Measurements from ENCODE around the gene OPCML. TPM values are rescaled to one million over a fixed set of nuclear protein-coding genes. Genes with fewer than 3 reads are reported as not detected.

Gene OPCML
- total and polyA plus RNA-seq, 9 donors: 0.59 to 3.5 (median 1.5) TPM

- no peak for DNase-seq
- H3K36me3 ChIP-seq (ENCODE audit: control insufficient read depth, insufficient read depth, low read length): no peaks in the 10 kb centered on the region
- 76% methylated on average over 3 of the region's 6 CpGs for WGBS (ENCODE audit: insufficient coverage)
- no peaks in the 10 kb centered on the region for H3K9me3 ChIP-seq (replicated peaks; ENCODE audit: control insufficient read depth, low read depth, low read length)
- H3K27me3 ChIP-seq (ENCODE audit: control insufficient read depth, insufficient read depth, low read length): peaks cover 3% of the 10 kb centered on the region
- H3K4me3 ChIP-seq (ENCODE audit: low read length): no peak overlapping the region
- H3K27ac ChIP-seq (ENCODE audit: low read length): no peak overlapping the region
- no peaks in the 10 kb centered on the region for H3K4me1 ChIP-seq (ENCODE audit: control insufficient read depth, insufficient read depth, low read length)
Observed at GRCh38 chr11:132414451-132414850, 1117.8 kb downstream of the OPCML start.

GRCh38 chr11:132410383-132410782, 1121.9 kb downstream of the OPCML start:
- no peak for DNase-seq
- 83% methylated on average over 2 of the region's 2 CpGs for WGBS (ENCODE audit: insufficient coverage)
- H3K27ac ChIP-seq (ENCODE audit: low read length): no peak overlapping the region
- H3K27me3 ChIP-seq (ENCODE audit: control insufficient read depth, insufficient read depth, low read length): peaks cover 3% of the 10 kb centered on the region
- no peaks in the 10 kb centered on the region for H3K36me3 ChIP-seq (ENCODE audit: control insufficient read depth, insufficient read depth, low read length)
- H3K4me3 ChIP-seq (ENCODE audit: low read length): no peak overlapping the region
- no peaks in the 10 kb centered on the region for H3K4me1 ChIP-seq (ENCODE audit: control insufficient read depth, insufficient read depth, low read length)
- H3K9me3 ChIP-seq (replicated peaks; ENCODE audit: control insufficient read depth, low read depth, low read length): no peaks in the 10 kb centered on the region

GRCh38 chr11:132409573-132410355, 1122.5 kb downstream of the OPCML start:
- WGBS (ENCODE audit: insufficient coverage): no CpG with 5 or more reads among the region's 3 CpGs
- H3K36me3 ChIP-seq (ENCODE audit: control insufficient read depth, insufficient read depth, low read length): no peaks in the 10 kb centered on the region
- no peak for DNase-seq

GRCh38 chr11:132408877-132409276, 1123.4 kb downstream of the OPCML start:
- Histone ChIP-seq H3K4me3 (ENCODE audit: low read length) (no peak overlapping the region), H3K27ac (ENCODE audit: low read length) (no peak overlapping the region), H3K9me3 (replicated peaks; ENCODE audit: control insufficient read depth, low read depth, low read length) (no peaks in the 10 kb centered on the region), H3K27me3 (ENCODE audit: control insufficient read depth, insufficient read depth, low read length) (peaks cover 3% of the 10 kb centered on the region), H3K4me1 (ENCODE audit: control insufficient read depth, insufficient read depth, low read length) (no peaks in the 10 kb centered on the region), H3K36me3 (ENCODE audit: control insufficient read depth, insufficient read depth, low read length) (no peaks in the 10 kb centered on the region)
- no peak for DNase-seq
- WGBS (ENCODE audit: insufficient coverage): no CpG with 5 or more reads among the region's 1 CpG

More at GRCh38 chr11:132409573-132410355, 1122.5 kb downstream of the OPCML start:
- Histone ChIP-seq H3K27me3 (ENCODE audit: control insufficient read depth, insufficient read depth, low read length) (peaks cover 3% of the 10 kb centered on the region), H3K4me3 (ENCODE audit: low read length) (no peak overlapping the region), H3K9me3 (replicated peaks; ENCODE audit: control insufficient read depth, low read depth, low read length) (no peaks in the 10 kb centered on the region), H3K4me1 (ENCODE audit: control insufficient read depth, insufficient read depth, low read length) (no peaks in the 10 kb centered on the region), H3K27ac (ENCODE audit: low read length) (no peak overlapping the region)

- Histone ChIP-seq H3K4me1 (ENCODE audit: control insufficient read depth, insufficient read depth, low read length) (peaks cover 10% of the 10 kb centered on the region), H3K27ac (ENCODE audit: low read length) (no peak overlapping the region), H3K4me3 (ENCODE audit: low read length) (no peak overlapping the region), H3K36me3 (ENCODE audit: control insufficient read depth, insufficient read depth, low read length) (no peaks in the 10 kb centered on the region), H3K27me3 (ENCODE audit: control insufficient read depth, insufficient read depth, low read length) (no peaks in the 10 kb centered on the region), H3K9me3 (replicated peaks; ENCODE audit: control insufficient read depth, low read depth, low read length) (no peaks in the 10 kb centered on the region)
- no peak for DNase-seq
- WGBS (ENCODE audit: insufficient coverage): 40% methylated on average over 1 of the region's 4 CpGs
Observed at GRCh38 chr11:132405728-132406127, 1126.6 kb downstream of the OPCML start.

DNA sequence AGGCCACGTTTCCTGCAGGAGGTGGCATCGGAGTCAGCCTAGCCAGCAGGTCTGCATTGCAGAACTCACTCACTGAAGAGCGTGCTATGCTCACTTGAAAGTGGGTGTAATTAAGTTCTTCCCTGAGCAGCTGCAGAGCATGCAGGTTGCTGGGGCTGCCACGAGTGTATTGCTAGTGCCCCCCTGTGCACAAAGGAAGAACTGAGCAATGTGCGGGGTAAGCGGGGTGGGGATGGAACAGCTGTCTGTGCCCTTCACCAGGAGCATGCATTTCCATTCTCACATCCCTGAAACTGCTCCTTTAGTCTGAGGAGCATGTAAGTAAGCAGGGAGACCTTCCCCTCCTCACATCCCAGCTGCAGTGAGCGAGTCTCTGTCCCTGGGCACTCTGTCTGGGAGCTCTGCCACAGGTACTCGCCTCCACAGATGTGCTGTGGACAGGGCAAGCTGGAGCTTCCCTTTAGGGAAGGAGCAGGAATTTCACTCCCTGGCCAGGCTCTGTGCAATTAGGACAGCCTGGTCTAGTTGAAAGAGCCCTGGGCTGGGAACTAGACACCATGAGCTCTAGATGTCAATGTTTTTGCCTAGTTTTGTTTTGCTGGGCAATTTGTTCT, 1130.1 kb downstream of the OPCML start:
- Histone ChIP-seq H3K9me3 (replicated peaks; ENCODE audit: control insufficient read depth, low read depth, low read length) (no peaks in the 10 kb centered on the region), H3K4me3 (ENCODE audit: low read length) (no peak overlapping the region), H3K4me1 (ENCODE audit: control insufficient read depth, insufficient read depth, low read length) (peaks cover 10% of the 10 kb centered on the region), H3K27me3 (ENCODE audit: control insufficient read depth, insufficient read depth, low read length) (no peaks in the 10 kb centered on the region), H3K27ac (ENCODE audit: low read length) (peak overlapping the region; percentile 49), H3K36me3 (ENCODE audit: control insufficient read depth, insufficient read depth, low read length) (no peaks in the 10 kb centered on the region)
- WGBS (ENCODE audit: insufficient coverage): 6% methylated on average over 4 of the region's 8 CpGs
- peak; percentile 71 for DNase-seq

DNA sequence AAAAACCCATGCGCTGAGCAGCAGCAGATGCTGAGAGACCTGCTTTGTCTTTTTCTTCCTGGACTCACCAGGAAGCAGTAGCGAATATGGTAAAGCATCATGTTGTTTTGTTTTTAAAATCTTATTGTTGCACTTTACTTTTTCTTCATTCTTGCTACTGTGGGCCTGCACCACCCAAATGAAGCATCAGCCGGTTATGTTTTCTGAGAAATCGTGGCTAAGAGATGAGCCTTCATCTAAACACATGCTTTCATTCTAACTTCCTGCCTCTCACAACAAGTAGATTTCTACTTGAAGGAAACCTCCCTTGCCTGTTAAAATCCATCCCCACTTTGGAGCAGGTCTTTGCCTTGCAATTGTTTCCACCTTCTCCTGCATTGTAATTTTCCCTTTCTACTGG, 1136.0 kb downstream of the OPCML start:
- H3K4me1 ChIP-seq (ENCODE audit: control insufficient read depth, insufficient read depth, low read length): no peaks in the 10 kb centered on the region
- no peak overlapping the region for H3K4me3 ChIP-seq (ENCODE audit: low read length)
- no peak for DNase-seq
- no peaks in the 10 kb centered on the region for H3K27me3 ChIP-seq (ENCODE audit: control insufficient read depth, insufficient read depth, low read length)
- no peaks in the 10 kb centered on the region for H3K9me3 ChIP-seq (replicated peaks; ENCODE audit: control insufficient read depth, low read depth, low read length)
- H3K27ac ChIP-seq (ENCODE audit: low read length): no peak overlapping the region
- no peaks in the 10 kb centered on the region for H3K36me3 ChIP-seq (ENCODE audit: control insufficient read depth, insufficient read depth, low read length)
- 100% methylated on average over 2 of the region's 4 CpGs for WGBS (ENCODE audit: insufficient coverage)

DNA sequence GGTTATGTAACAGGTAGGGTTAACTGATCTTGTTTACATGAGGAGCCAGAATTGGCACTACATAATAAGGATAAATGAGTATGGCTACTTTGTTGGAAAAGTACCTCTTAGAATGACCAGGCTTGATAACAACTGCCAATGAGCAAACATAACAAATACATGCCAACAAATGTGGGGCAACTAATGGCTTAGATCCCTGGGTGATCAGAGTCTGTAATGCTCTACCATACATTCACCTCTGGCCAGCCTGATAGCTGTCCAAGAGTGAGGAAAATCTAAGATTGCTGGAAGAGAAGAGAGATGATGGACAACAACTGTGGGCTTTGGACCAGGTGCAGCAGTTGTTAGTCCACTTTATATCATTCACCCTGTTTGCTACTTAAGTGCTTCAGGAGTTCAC, 1136.9 kb downstream of the OPCML start:
- H3K4me3 ChIP-seq (ENCODE audit: low read length): no peak overlapping the region
- H3K27ac ChIP-seq (ENCODE audit: low read length): no peak overlapping the region
- no peaks in the 10 kb centered on the region for H3K9me3 ChIP-seq (replicated peaks; ENCODE audit: control insufficient read depth, low read depth, low read length)

DNA sequence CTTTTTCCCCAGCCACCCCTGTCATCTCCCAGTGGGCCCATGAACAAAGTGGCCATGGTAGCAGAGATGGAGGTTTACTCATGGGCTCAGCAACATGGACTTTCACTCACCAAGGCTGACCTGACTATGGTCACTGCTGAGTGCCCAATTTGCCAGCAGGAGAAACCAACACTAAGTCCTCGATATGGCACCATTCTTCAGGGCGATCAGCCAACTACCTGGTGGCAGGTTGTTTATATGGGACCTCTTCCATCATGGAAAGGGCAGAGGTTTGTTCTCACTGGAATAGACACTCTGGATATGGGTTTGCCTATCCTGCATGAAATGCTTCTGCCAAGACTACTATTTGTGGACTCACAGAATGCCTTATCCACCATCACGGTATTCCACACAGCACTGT, 1152.8 kb downstream of the OPCML start:
- Histone ChIP-seq H3K36me3 (ENCODE audit: control insufficient read depth, insufficient read depth, low read length) (no peaks in the 10 kb centered on the region), H3K27me3 (ENCODE audit: control insufficient read depth, insufficient read depth, low read length) (no peaks in the 10 kb centered on the region), H3K4me1 (ENCODE audit: control insufficient read depth, insufficient read depth, low read length) (no peaks in the 10 kb centered on the region), H3K9me3 (replicated peaks; ENCODE audit: control insufficient read depth, low read depth, low read length) (no peaks in the 10 kb centered on the region), H3K4me3 (ENCODE audit: low read length) (no peak overlapping the region), H3K27ac (ENCODE audit: low read length) (no peak overlapping the region)
- WGBS (ENCODE audit: insufficient coverage): 57% methylated on average over 1 of the region's 3 CpGs
- no peak for DNase-seq

More for the DNA sequence above, 1136.9 kb downstream of the OPCML start:
- Histone ChIP-seq H3K27me3 (ENCODE audit: control insufficient read depth, insufficient read depth, low read length) (no peaks in the 10 kb centered on the region), H3K4me1 (ENCODE audit: control insufficient read depth, insufficient read depth, low read length) (no peaks in the 10 kb centered on the region), H3K36me3 (ENCODE audit: control insufficient read depth, insufficient read depth, low read length) (no peaks in the 10 kb centered on the region)
- no peak for DNase-seq

DNA sequence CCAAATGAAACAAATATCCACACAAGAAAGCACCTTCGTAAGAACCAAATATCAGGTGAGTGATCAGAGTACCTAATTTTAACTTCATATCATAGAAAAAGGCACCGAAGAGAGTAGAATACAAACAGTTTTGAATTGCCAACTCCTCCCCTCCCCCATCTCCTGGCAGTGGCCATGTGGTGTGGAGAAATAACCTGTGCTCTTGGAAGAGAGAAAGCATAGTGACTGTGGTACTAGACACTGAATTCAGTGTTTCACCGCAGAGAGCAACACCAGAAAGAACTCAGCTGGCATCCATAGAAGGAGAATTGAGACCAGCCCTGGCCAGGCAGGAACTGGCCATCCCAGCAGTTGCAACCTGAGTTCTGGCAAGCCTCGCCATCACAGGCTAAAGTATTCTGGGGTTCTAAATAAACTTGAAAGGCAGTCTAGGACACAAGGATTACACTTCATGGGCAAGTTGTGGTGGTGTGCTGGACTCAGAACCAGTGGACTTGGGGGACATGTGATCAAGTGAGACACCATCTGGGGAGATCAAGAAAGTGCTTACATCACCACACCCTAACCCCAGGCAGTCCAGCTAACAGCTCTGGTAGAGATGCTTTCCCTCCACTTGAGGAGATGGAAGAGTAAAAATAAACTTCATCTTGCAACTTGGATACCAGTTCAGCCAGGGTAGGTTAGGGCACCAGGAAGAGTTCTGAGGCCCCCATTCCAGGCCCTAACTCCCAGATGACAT, 1158.7 kb downstream of the OPCML start:
- no peak for DNase-seq
- no peaks in the 10 kb centered on the region for H3K4me1 ChIP-seq (ENCODE audit: control insufficient read depth, insufficient read depth, low read length)
- no peak overlapping the region for H3K27ac ChIP-seq (ENCODE audit: low read length)
- no peaks in the 10 kb centered on the region for H3K9me3 ChIP-seq (replicated peaks; ENCODE audit: control insufficient read depth, low read depth, low read length)
- no peak overlapping the region for H3K4me3 ChIP-seq (ENCODE audit: low read length)
- H3K27me3 ChIP-seq (ENCODE audit: control insufficient read depth, insufficient read depth, low read length): no peaks in the 10 kb centered on the region
- no peaks in the 10 kb centered on the region for H3K36me3 ChIP-seq (ENCODE audit: control insufficient read depth, insufficient read depth, low read length)
- WGBS (ENCODE audit: insufficient coverage): 84% methylated on average over 2 of the region's 4 CpGs

Measured in muscle of leg (tissue), 11 donors.